ENCODE results near the gene SLCO3A1.

Gene SLCO3A1

GRCh38 chr15:92111751-92112150 lies 258.2 kb downstream of the SLCO3A1 start:
- Histone ChIP-seq H3K27me3 (ENCODE audit: insufficient read depth, poor library complexity, severe bottlenecking) (no peaks in the 10 kb centered on the region), H3K27ac (replicated peaks) (no peak overlapping the region), H3K4me3 (replicated peaks; ENCODE audit: insufficient read depth, low read length) (no peak overlapping the region)
- no peak for DNase-seq (ENCODE audit: low read depth in 1 of 2, low spot score in 1 of 2)
- TF ChIP-seq, protein P1, sequence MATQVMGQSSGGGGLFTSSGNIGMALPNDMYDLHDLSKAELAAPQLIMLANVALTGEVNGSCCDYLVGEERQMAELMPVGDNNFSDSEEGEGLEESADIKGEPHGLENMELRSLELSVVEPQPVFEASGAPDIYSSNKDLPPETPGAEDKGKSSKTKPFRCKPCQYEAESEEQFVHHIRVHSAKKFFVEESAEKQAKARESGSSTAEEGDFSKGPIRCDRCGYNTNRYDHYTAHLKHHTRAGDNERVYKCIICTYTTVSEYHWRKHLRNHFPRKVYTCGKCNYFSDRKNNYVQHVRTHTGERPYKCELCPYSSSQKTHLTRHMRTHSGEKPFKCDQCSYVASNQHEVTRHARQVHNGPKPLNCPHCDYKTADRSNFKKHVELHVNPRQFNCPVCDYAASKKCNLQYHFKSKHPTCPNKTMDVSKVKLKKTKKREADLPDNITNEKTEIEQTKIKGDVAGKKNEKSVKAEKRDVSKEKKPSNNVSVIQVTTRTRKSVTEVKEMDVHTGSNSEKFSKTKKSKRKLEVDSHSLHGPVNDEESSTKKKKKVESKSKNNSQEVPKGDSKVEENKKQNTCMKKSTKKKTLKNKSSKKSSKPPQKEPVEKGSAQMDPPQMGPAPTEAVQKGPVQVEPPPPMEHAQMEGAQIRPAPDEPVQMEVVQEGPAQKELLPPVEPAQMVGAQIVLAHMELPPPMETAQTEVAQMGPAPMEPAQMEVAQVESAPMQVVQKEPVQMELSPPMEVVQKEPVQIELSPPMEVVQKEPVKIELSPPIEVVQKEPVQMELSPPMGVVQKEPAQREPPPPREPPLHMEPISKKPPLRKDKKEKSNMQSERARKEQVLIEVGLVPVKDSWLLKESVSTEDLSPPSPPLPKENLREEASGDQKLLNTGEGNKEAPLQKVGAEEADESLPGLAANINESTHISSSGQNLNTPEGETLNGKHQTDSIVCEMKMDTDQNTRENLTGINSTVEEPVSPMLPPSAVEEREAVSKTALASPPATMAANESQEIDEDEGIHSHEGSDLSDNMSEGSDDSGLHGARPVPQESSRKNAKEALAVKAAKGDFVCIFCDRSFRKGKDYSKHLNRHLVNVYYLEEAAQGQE (IDR thresholded peaks at IDR 0.05; ENCODE audit: insufficient replicate concordance, low read depth), result no peak
- no peak for TF ChIP-seq POLR2AphosphoS5 (IDR thresholded peaks at IDR 0.05; ENCODE audit: low read depth)
- no peak for TF ChIP-seq GABPA (IDR thresholded peaks at IDR 0.05; ENCODE audit: low read depth)
- TF ChIP-seq, protein P2, sequence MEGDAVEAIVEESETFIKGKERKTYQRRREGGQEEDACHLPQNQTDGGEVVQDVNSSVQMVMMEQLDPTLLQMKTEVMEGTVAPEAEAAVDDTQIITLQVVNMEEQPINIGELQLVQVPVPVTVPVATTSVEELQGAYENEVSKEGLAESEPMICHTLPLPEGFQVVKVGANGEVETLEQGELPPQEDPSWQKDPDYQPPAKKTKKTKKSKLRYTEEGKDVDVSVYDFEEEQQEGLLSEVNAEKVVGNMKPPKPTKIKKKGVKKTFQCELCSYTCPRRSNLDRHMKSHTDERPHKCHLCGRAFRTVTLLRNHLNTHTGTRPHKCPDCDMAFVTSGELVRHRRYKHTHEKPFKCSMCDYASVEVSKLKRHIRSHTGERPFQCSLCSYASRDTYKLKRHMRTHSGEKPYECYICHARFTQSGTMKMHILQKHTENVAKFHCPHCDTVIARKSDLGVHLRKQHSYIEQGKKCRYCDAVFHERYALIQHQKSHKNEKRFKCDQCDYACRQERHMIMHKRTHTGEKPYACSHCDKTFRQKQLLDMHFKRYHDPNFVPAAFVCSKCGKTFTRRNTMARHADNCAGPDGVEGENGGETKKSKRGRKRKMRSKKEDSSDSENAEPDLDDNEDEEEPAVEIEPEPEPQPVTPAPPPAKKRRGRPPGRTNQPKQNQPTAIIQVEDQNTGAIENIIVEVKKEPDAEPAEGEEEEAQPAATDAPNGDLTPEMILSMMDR (IDR thresholded peaks at IDR 0.05; ENCODE audit: insufficient read depth, low read length), result no peak
- TF ChIP-seq SPI1 (IDR thresholded peaks at IDR 0.05; ENCODE audit: borderline replicate concordance, low read depth), result no peak

DNA sequence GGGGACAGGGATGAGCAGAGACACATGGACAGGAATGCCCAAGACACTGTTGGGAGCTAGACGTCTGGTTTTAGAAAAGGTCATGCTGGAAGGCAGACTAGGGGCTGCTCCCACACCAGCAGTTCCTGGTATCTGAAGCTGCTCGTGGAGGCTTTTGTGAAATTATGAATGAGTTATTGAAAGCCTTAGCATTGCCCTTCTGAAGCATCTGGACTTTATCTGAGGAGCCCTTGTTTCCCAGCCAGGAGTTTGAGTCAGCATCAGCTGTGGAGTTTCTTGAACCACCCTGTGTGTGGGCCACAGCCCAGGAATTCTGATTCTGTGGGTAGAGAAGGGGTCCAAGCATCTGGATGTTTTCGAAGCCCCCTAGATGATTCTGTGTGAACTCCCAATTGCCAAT lies 258.7 kb downstream of the SLCO3A1 start:
- Histone ChIP-seq H3K27me3 (ENCODE audit: insufficient read depth, poor library complexity, severe bottlenecking) (no peaks in the 10 kb centered on the region), H3K4me3 (replicated peaks; ENCODE audit: insufficient read depth, low read length) (no peak overlapping the region), H3K27ac (replicated peaks) (no peak overlapping the region)
- DNase-seq (ENCODE audit: low read depth in 1 of 2, low spot score in 1 of 2), result no peak
- TF ChIP-seq SPI1 (IDR thresholded peaks at IDR 0.05; ENCODE audit: borderline replicate concordance, low read depth) (no peak), GABPA (IDR thresholded peaks at IDR 0.05; ENCODE audit: low read depth) (no peak), POLR2AphosphoS5 (IDR thresholded peaks at IDR 0.05; ENCODE audit: low read depth) (no peak)
- TF ChIP-seq, protein P2 (IDR thresholded peaks at IDR 0.05; ENCODE audit: insufficient read depth, low read length), result no peak
- TF ChIP-seq, protein P1 (IDR thresholded peaks at IDR 0.05; ENCODE audit: insufficient replicate concordance, low read depth), result no peak

DNA sequence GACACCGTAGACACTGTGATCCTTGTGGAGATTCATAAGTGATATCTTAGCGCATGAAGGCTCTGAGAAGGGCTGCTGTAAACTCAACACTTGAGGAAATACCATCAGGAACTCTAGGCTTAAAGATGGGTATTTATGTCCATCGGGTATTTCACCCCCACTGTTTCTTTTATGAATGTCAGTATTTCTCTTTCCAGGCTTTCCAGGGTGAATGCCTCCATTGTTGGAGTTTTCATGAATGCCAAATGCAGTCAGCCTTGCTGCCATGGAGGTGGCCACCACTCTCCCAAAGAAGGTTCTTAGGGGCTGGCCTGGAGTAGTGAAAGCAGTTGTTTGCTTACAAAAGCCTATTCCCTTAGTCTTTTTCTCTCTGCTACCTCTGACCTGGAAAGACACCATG lies 259.2 kb downstream of the SLCO3A1 start:
- H3K27me3 ChIP-seq (ENCODE audit: insufficient read depth, poor library complexity, severe bottlenecking), result no peaks in the 10 kb centered on the region
- H3K27ac ChIP-seq (replicated peaks), result no peak overlapping the region
- no peak for DNase-seq (ENCODE audit: low read depth in 1 of 2, low spot score in 1 of 2)
- H3K4me3 ChIP-seq (replicated peaks; ENCODE audit: insufficient read depth, low read length), result no peak overlapping the region
- TF ChIP-seq POLR2AphosphoS5 (IDR thresholded peaks at IDR 0.05; ENCODE audit: low read depth) (no peak), SPI1 (IDR thresholded peaks at IDR 0.05; ENCODE audit: borderline replicate concordance, low read depth) (no peak), GABPA (IDR thresholded peaks at IDR 0.05; ENCODE audit: low read depth) (no peak)
- TF ChIP-seq, protein P1 (IDR thresholded peaks at IDR 0.05; ENCODE audit: insufficient replicate concordance, low read depth), result no peak
- TF ChIP-seq, protein P2 (IDR thresholded peaks at IDR 0.05; ENCODE audit: insufficient read depth, low read length), result no peak

Measured in HL-60 (cell line).